Measurements from ENCODE around the gene HOXC13.

Gene HOXC13

GRCh38 chr12:53939141-53940108 is 794 bp downstream of the HOXC13 start:
- no peak for DNase-seq

DNA sequence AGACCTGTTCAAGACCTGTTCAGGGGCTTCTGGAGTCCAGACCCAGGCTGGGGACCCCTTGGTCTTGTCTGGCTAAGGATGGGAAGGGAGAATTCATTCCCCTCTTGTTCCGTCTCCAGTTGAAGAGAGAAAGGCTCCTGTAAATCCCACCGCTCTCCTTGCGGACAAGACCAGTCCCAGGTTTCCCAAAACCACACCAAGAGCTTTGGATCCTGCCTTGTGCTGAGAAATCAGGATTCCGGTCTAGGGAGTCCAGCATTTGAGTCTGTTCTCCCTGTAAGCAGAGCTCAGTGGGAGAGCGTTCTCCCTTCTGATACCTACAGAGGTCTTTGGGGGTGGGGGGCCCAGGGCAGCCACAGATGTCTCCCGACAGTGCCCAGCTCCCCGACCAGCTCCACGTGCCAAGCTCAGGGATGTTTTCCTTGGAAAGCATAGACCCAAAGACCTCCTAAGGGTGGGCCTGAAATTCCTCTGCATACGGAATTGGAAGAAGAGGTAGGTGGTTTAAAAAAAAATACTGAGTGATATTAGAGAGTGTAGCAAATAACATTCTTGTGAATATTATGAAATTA is 1.9 kb downstream of the HOXC13 start:
- no peak for DNase-seq

- DNase-seq, result no peak
These were observed 2.6 kb downstream of the HOXC13 start for GRCh38 chr12:53941187-53941586.

GRCh38 chr12:53941750-53942149 is 3.1 kb downstream of the HOXC13 start:
- no peak for DNase-seq

DNA sequence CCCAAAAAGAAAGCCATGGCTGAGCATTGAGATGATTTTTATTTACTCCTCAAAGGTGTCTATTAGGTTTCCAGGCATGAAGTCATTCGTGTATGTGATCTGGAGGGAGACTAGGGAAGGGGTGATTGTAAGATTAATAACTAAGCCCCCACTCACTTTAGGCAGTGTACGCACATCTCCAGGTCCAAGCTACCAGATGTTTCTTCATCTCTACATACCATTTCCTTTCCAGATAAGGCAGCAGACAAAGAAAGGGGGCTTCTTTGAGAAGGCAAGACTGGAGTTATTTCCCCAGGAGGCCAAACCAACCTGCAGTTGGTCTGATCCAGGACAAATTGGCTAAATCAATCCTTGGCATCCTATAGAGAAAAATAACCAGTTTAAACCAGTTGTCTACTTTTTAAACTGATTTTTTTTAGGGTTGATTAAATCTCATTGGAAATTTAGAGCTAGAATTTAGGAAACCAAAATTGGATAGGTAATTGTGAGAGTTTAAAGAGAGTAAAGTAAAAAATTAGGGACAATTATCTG is 3.9 kb downstream of the HOXC13 start:
- no peak for DNase-seq

- no peak for DNase-seq
These were observed 5.6 kb downstream of the HOXC13 start for GRCh38 chr12:53944209-53944608.

DNA sequence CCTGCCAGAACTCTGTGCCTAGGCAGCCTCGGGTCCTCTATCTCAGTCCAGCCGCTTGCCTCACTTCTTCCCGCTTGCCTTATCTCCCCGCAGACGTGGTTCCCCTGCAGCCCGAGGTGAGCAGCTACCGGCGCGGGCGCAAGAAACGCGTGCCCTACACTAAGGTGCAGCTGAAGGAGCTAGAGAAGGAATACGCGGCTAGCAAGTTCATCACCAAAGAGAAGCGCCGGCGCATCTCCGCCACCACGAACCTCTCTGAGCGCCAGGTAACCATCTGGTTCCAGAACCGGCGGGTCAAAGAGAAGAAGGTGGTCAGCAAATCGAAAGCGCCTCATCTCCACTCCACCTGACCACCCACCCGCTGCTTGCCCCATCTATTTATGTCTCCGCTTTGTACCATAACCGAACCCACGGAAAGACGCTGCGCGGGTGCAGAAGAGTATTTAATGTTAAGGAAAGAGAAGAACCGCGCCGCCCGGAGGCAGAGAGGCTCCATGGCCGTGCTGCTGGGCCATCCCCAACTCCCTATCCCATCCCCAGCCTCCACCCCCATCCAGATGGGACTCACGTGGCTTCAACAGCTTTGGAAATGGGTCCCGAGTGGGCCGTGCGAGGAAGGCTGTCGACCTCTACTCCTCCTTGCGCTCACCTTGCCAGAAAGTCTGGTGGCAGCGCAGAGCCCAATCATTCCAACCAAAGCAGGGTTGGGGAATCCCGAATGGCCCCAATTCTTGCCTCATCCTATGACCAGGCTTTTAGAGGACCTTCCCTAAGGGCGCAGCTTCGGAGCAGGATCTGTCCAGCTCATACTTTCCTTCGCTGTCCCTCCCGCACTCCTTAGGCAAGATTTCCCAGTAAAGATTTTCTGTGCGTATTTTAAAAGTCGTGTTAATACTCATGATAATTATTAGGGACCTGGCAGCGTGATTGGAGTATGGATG is 6.5 kb downstream of the HOXC13 start:
- DNase-seq, result no peak

DNA sequence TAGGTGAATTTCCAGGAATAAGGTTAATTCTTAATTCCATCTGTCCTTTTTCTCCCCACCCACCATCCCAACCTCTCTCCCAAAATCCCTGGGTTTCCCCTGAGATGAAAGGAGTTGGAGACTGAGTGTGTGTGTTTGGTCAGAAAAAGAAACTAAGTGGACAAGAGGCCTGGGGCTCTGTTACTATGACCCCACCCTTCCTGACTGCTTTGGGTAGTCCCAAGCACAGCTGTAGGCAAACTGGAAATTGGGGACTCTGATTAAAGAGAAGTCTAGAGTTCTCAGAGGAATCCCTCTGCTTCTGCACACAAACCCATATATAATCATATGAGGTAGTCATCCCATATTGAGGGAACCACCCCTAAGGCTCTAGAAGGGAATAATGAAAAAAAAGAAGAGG is 9.1 kb downstream of the HOXC13 start:
- DNase-seq, result no peak

DNA sequence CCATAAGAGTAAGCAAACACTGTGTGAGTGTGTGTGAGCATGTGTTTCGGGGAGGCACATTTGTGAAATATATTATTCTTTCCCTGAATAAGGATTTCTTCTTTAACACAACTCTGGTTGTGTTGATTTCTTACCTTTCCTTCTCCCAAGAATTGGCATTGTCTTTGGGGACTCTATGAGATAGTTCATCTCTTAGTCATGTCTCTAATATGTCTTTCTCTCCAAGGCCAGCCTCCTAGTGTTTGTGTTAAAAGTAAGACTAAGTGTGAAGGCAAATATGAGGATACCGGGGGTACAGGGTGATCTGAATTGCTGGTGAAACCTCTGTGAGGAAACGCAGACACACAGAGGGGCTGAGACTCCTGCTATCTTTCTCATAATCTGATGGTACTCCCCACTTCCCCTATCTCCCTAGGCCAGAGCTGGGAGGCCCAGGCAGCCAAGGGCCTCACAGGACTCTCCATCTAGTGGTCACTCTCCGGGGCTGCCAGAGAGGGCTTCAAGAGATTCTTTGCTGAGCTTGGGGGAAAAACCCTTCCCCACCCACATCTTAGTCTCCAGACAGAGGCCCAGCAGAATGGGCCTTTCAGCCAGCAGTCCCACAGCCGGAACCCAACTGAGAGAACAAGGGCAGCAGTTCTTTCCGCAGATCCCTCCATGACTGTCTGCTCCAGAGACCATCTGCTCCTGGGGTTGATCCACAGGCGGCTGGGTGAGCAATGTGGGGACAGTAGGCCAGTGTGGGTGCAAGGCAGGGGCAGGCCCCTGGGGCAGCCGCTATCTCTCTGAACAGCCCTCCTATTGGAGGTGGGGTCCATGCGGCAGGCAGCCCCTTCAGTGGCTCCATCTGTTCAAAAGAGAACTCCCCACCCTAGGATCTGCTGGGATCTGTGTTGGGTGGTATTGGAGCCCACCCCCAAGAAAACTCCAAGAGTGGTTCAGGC is 10.3 kb downstream of the HOXC13 start:
- DNase-seq, result no peak

DNA sequence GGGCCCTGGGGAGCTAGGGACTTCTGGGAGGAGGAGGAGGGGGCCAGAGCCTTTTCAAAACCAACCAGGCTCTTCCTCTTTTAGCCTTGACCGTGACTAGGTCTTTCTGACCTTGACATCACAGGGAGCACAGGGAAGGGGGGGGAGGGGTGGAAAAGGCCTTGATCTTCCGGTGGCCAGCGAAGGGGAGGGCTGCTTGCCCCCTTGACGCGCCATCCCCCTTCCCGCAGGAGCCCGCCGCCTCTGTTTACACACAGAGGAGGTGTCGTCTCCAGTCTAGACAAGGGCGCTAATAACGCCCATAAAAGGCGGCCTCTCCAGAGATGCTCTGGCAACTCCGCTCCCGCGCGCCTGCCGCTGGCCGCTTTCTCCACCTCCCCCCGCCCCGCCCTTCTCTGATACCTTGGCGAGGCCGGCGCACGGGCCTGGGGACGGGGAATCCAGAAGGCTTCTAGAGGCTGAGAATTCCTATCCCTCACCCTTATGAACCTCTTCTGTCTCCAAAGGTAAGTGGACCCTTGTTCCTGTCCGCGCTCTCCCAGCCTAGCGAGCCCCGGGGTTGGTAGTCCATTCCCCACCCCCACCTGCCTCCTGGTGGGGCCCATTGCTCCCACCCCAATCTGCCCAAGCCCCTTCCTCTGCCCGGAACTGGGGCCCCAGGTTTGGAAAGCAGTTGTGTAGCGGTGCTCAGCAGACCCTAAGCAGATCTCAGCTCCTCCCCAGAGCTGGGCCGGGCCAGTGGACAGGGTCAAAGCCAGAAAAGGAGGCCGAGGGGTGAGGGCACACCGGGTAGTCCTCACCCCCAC is 11.2 kb downstream of the HOXC13 start:
- peak; percentile 3 for DNase-seq

DNA sequence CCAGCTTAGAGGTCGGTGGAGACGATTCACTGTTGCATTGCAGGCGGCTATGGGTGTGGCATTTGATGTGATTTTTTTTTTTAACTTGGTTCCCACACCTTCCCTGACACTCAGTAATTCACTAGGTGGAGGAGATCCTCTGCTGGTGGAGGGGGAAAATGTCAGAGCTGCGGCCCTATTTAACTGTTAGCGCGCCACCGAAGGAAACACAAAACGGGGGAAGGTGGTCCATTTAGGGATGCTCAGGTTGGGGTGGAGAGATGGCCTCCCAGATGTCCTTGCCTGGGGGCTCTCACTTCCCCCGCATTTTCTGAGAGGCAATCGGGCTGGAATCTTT is 11.8 kb downstream of the HOXC13 start:
- DNase-seq, result no peak

GRCh38 chr12:53950789-53951576 is 12.4 kb downstream of the HOXC13 start:
- DNase-seq, result no peak

DNA sequence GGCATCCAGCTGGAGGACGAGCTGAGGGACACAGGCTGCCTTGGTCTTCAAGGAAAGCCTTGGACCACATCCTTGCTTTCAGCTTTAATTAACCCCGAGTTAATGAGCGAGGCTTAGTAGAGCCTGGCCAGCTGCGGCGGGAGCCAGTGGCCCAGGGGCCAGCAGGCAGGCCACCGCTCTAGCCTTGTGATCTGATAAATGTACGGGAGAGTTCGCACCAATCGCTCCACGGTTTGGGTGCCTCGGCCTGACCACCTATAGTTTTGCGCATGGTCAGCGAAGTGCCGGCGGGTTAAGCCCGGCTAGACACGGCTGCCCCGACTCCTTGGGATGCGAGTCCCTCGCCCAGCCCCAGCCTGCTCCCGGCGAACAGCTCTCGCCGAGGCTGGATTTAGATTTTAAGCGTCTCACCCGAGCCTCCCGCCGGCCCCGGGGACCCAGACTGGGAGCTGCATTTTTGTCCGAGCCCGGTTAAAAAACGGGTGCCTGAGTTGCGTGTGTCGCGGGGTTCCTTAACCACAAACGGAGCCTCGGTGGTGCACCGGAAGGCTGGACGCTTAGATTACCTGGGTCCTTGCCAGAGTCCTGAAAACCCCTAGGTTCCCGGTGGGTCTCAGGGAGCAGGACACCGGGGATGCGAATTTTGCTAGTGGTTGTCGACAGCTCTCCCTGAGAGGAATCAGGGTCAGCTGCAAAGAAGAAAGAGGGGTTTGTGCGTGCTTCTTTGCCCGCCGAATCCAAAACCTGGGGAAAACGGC is 13.1 kb downstream of the HOXC13 start:
- no peak for DNase-seq

- DNase-seq, result no peak
These were observed 13.7 kb downstream of the HOXC13 start for GRCh38 chr12:53952335-53952694.

- DNase-seq, result no peak
These were observed 14.5 kb downstream of the HOXC13 start for GRCh38 chr12:53952871-53953734.

DNA sequence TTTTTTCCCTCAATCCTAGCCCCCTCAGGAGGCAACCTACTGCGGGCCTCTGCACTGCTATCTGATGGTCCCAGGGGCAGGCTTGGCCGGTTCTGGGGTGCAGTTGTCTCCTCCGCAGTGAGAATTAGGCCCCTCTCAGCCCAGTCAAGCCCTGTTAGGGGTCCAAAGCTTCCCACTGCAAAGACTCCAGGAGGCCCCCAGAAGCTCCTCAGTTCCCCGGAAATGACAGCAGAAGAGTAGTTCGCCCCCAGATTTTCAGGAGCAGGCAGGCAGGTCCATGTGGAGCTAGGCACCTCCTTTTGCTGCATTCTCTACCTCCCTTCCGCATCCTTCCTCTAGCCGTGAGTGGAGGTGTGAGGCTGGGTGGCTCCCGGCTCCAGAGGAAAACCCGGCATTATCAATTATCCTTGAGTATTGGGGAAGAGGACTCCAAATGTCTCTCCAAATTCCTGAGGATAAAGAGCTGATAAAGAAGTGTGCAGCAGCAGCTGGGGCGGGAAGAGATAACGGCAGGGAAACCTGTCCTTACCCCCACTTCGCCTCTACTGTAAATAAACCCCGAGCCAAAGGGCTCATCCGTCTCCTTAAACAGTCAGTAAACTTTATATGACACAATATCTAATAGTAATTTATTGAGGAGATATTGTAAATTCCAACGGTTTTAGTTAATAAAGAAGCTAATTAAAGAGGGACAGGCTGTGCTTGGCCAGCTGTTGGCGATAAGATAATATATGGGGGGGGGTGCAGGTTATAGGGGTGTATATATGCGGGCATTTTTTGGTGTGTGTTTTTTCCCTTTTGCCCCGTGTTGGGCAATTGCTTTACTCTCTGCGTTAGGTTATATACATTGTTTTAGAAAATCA is 15.4 kb downstream of the HOXC13 start:
- no peak for DNase-seq

- DNase-seq, result no peak
These were observed 16.0 kb downstream of the HOXC13 start, which contains the start of gene HOXC12 for GRCh38 chr12:53954694-53955035. HOXC12 (plus strand) TSS chr12:53954903; CDS start chr12:53954930, 27 bp downstream.
